ENCODE data around the gene SLC44A4. TPM values are rescaled to one million over a fixed set of nuclear protein-coding genes. Genes with fewer than 3 reads are reported as not detected.
A peak's percentile ranks its signal among the peaks of the same experiment; 100 is the strongest.

SLC44A4 gene
- polyA plus RNA-seq, 2 of the 4 experiments (the other 2 are of a cell fraction), result 0.27 TPM; not detected in 1

DNA sequence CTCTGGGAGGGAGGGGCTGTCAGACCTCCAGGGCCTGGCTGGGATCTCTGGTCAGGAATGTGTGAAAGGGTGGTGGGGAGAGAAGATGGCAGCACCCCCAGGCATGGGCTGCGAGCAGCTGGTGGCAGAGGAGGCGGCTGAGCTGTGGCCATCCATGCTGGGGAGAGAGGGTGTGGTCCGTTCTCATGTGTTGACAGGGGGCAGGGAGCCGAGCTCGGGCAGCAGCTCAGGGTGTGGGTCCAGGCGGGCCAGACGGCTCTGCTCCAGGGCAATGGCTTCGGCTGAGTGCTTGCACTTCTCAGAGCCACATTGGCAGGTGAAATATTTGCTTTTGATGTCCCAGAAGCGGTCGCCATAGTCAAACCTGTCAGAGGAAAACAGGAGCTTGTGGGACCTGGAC is 1.1 kb upstream of the SLC44A4 start:
- POLR2A ChIA-PET, result interaction anchor here (0.5 kb wide), 1 partner anchor 50 kb away, joined by 3 read pairs; no protein-coding TSS in a partner anchor
- ATAC-seq (no peak), DNase-seq (ENCODE audit: low read depth in 1 of 2, low spot score in 1 of 2) (no peak), FAIRE-seq (no peak)
- Histone ChIP-seq H3K4me1 (no peaks in the 10 kb centered on the region), H3K27ac (no peak overlapping the region), H3K4me3 (no peak overlapping the region), H3K4me2 (no peak overlapping the region), H3K9me3 (no peaks in the 10 kb centered on the region)
- 92% methylated on average over 6 of the region's 10 CpGs for WGBS (ENCODE audit: missing lambda C conversion rate)
- CTCF ChIA-PET, result interaction anchor here (1.1 to 4.0 kb wide), 2 partner anchors 9 to 43 kb away, joined by 3 to 25 read pairs; no protein-coding TSS in a partner anchor
- TF ChIP-seq HDAC2 (IDR thresholded peaks at IDR 0.05) (no peak), BHLHE40 (IDR thresholded peaks at IDR 0.05; ENCODE audit: low read depth, low read length) (no peak), FOXS1 (CRISPR knock-in tag; IDR thresholded peaks at IDR 0.05) (no peak), RNF2 (IDR thresholded peaks at IDR 0.05; ENCODE audit: borderline replicate concordance, low read depth) (no peak), TP53 (CRISPR knock-in tag; IDR thresholded peaks at IDR 0.05) (no peak)
- TF ChIP-seq, protein P1, sequence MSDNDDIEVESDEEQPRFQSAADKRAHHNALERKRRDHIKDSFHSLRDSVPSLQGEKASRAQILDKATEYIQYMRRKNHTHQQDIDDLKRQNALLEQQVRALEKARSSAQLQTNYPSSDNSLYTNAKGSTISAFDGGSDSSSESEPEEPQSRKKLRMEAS (IDR thresholded peaks at IDR 0.05), result no peak

DNA sequence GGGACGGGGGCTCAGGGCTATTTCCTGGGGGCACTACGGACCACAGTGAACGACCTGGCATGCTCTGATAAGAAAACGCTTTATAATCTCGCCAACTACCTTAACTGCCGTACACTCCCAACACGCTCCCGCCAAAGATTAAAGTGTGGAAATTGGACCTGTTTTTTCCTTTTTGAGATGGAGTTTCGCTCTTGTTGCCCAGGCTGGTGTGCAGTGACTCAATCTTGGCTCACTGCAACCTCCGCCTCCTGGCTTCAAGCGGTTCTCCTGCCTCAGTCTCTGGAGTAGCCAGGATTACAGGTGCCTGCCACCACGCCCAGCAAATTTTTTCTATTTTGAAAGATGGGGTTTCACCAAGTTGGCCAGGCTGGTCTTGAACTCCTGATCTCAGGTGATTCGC is 346 bp upstream of the SLC44A4 start:
- no peak for TF ChIP-seq ESRRA (IDR thresholded peaks at IDR 0.05; ENCODE audit: borderline replicate concordance, low read length)
- no peak for TF ChIP-seq KDM1A (IDR thresholded peaks at IDR 0.05; ENCODE audit: low read depth)
- TF ChIP-seq EHMT2 (IDR thresholded peaks at IDR 0.05; ENCODE audit: low read depth), result no peak
- no peak for TF ChIP-seq HOXB5 (CRISPR knock-in tag; IDR thresholded peaks at IDR 0.05)
- no peak for TF ChIP-seq CBX8 (IDR thresholded peaks at IDR 0.05)
- no peak for TF ChIP-seq HOXA7 (CRISPR knock-in tag; IDR thresholded peaks at IDR 0.05)
- no peak for TF ChIP-seq KDM5A (IDR thresholded peaks at IDR 0.05)
- TF ChIP-seq MAZ (IDR thresholded peaks at IDR 0.05; ENCODE audit: borderline replicate concordance, low read depth, low read length), result no peak
- TF ChIP-seq TFCP2L1 (CRISPR knock-in tag; IDR thresholded peaks at IDR 0.05), result no peak
- no peak for TF ChIP-seq REST (IDR thresholded peaks at IDR 0.05)
- TF ChIP-seq RCOR1 (IDR thresholded peaks at IDR 0.05; ENCODE audit: low read depth, low read length), result no peak
- TF ChIP-seq, protein P1 (IDR thresholded peaks at IDR 0.05), result no peak
- no peak for TF ChIP-seq EHF (CRISPR knock-in tag; IDR thresholded peaks at IDR 0.05)
- TF ChIP-seq CHD2 (IDR thresholded peaks at IDR 0.05; ENCODE audit: low read length, partially characterized antibody), result no peak
- TF ChIP-seq BHLHE40 (IDR thresholded peaks at IDR 0.05; ENCODE audit: low read depth, low read length), result no peak
- no peak for TF ChIP-seq CEBPB (IDR thresholded peaks at IDR 0.05)
- TF ChIP-seq FOXS1 (CRISPR knock-in tag; IDR thresholded peaks at IDR 0.05), result no peak
- no peak overlapping the region for H3K4me2 ChIP-seq
- H3K9me3 ChIP-seq, result no peaks in the 10 kb centered on the region
- FAIRE-seq, result no peak
- H3K4me3 ChIP-seq, result no peak overlapping the region
- DNase-seq (ENCODE audit: low read depth in 1 of 2, low spot score in 1 of 2), result no peak
- ChIA-PET POLR2A (no interaction called here), CTCF (interaction anchor here (0.6 to 4.0 kb wide), 2 partner anchors 10 to 39 kb away, joined by 5 to 25 read pairs; no protein-coding TSS in a partner anchor)
- H3K27ac ChIP-seq, result no peak overlapping the region
- ATAC-seq, result no peak
- no peaks in the 10 kb centered on the region for H3K4me1 ChIP-seq
- 95% methylated on average over 12 of the region's 13 CpGs for WGBS (ENCODE audit: missing lambda C conversion rate)

DNA sequence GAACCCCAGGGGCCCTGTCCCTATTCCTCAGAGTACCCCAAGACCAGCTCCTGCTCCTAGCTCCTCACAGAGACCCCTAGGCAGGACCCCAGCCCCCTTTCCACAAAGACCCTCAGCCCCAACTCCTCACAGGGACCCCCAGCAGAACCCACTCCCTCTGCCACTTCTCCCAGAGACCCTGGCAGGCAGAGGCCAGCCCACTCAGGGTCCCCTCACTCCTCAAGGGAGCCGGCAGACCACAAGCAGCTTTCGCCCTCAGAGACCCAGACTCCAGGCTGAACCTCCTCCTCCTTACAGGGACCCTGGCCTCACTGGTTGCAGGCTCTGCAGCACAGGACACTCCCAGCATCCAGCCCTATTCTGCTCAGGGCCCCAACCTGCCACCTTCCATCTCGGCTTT is 575 bp downstream of the SLC44A4 start:
- no peaks in the 10 kb centered on the region for H3K9me3 ChIP-seq
- H3K27ac ChIP-seq, result peak overlapping the region in 1 of 2 experiments; percentile 16; a peak in 1 of 6 replicates
- WGBS (ENCODE audit: missing lambda C conversion rate), result 72% methylated on average over 3 of the region's 3 CpGs
- H3K4me1 ChIP-seq, result no peaks in the 10 kb centered on the region
- ChIA-PET POLR2A (no interaction called here), CTCF (interaction anchor here (1.0 to 4.0 kb wide), 2 partner anchors 10 to 14 kb away, joined by 5 to 25 read pairs; no protein-coding TSS in a partner anchor)
- TF ChIP-seq MAZ (IDR thresholded peaks at IDR 0.05; ENCODE audit: borderline replicate concordance, low read depth, low read length) (no peak), SMC3 (IDR thresholded peaks at IDR 0.05) (no peak), ZC3H11A (IDR thresholded peaks at IDR 0.05) (no peak), BHLHE40 (IDR thresholded peaks at IDR 0.05; ENCODE audit: low read depth, low read length) (no peak), ZNF302 (CRISPR knock-in tag; IDR thresholded peaks at IDR 0.05) (no peak), EHMT2 (IDR thresholded peaks at IDR 0.05; ENCODE audit: low read depth) (no peak), HEYL (CRISPR knock-in tag; IDR thresholded peaks at IDR 0.05) (no peak), TFCP2L1 (CRISPR knock-in tag; IDR thresholded peaks at IDR 0.05) (no peak)
- FAIRE-seq, result no peak
- peak in 1 of 2 experiments; percentile 20; a peak in 2 of 6 replicates for ATAC-seq
- no peak for DNase-seq (ENCODE audit: low read depth in 1 of 2, low spot score in 1 of 2)
- no peak overlapping the region for H3K4me2 ChIP-seq
- H3K4me3 ChIP-seq, result no peak overlapping the region
